K562 (cell line): ENCODE results near the gene RBM25. TPM values are rescaled to one million over a fixed set of nuclear protein-coding genes. Genes with fewer than 3 reads are reported as not detected.

Source experiments
- ATAC-seq: fragments of 200-7000 bp; cut with Tn5 transposase; 3 replicates; pipeline ENCODE4 v1.9.1; 2020; ENCODE audit warnings: moderate library complexity
- BruUV-seq: library from RNA; stranded (reverse); fragments of 400-500 nt; replicated peaks from 2 replicates; lab custom pipeline; 2021; lab: Mats Ljungman, UMichigan
- CTCF ChIA-PET: fragments of 300-600 bp; formaldehyde crosslinking; extraction: SDS; loops from one replicate; lab custom pipeline; 2021; ENCODE audit warnings: low intra/inter-chr PET ratio; lab: Yijun Ruan, JAX
- POLR2A ChIA-PET: fragments of 300-600, 350-650 bp; sonication (Branson Sonifier 250); formaldehyde crosslinking; extraction: SDS; loops from one replicate; lab custom pipeline; 2021; ENCODE audit warnings: antibody characterized with exemption, inconsistent platforms; lab: Yijun Ruan, JAX
- DNase-seq, 4 experiments: peaks; one replicate each; pipeline versions ENCODE4 v3.0.0 to v3.0.0-alpha.2; 2011 to 2018; ENCODE audit warnings: low spot score in 3 of 4, mixed read lengths in 3 of 4; ENCODE audit errors: extremely low read depth in 1 of 4
- FAIRE-seq: peaks from 2 replicates; lab custom pipeline; 2011; peaks lifted over from hg19 to GRCh38; lab: Jason Lieb, UNC
- H2AFZ ChIP-seq: 2 replicates; pipeline ENCODE4 v1.6.0; 2011; ENCODE audit warnings: low read depth, low read length, control low read depth, inconsistent platforms
- H3K27ac ChIP-seq: fragments of 200-600 bp; 3 replicates; pipeline ENCODE4 v1.8.0; 2011; ENCODE audit warnings: low read depth, mild to moderate bottlenecking, control low read depth, inconsistent platforms, low read length, moderate library complexity, mixed read lengths; ENCODE audit errors: extremely low read depth
- H3K27me3 ChIP-seq, 2 experiments: fragments of 300-600 bp in 1 of 2; 2 replicates in 1 of 2; 3 replicates in 1 of 2; pipeline versions ENCODE4 v1.6.0 to v1.8.0; 2011; ENCODE audit warnings: inconsistent platforms in 2 of 2, low read length in 2 of 2, mild to moderate bottlenecking in 1 of 2, mixed read lengths in 1 of 2, moderate library complexity in 1 of 2; ENCODE audit not compliant: control insufficient read depth in 2 of 2, insufficient read depth in 2 of 2
- H3K36me3 ChIP-seq: fragments of 300-600 bp; 3 replicates; pipeline ENCODE4 v1.8.0; 2011; ENCODE audit warnings: mild to moderate bottlenecking, low read length, inconsistent platforms; ENCODE audit not compliant: control insufficient read depth, insufficient read depth
- H3K4me1 ChIP-seq, 2 experiments: fragments of 200-600 bp in 1 of 2; replicated peaks in 1 of 2; 2 replicates in 1 of 2; 3 replicates in 1 of 2; pipeline versions ENCODE4 v1.5.1 to v1.8.0; 2011; ENCODE audit warnings: inconsistent platforms in 2 of 2, low read length in 2 of 2, mild to moderate bottlenecking in 1 of 2, mixed read lengths in 1 of 2, moderate library complexity in 1 of 2; ENCODE audit not compliant: control insufficient read depth in 2 of 2, insufficient read depth in 2 of 2
- H3K4me2 ChIP-seq: 2 replicates; pipeline ENCODE4 v1.6.1; 2011; ENCODE audit warnings: low read length, control low read depth, inconsistent platforms, mixed read lengths; ENCODE audit not compliant: insufficient read depth
- H3K4me3 ChIP-seq: fragments of 200-600 bp; sonication (generic), shearing (Covaris generic); 2 replicates; pipeline ENCODE4 v1.5.1; 2016; ENCODE audit warnings: control low read depth, inconsistent platforms
- H3K79me2 ChIP-seq: fragments of 200-600 bp; 3 replicates; pipeline ENCODE4 v1.8.0; 2011; ENCODE audit warnings: low read length, inconsistent platforms; ENCODE audit not compliant: control insufficient read depth, insufficient read depth
- H3K9ac ChIP-seq, 2 experiments: 2 replicates each; pipeline versions ENCODE4 v1.6.0 to v1.6.1; 2011; ENCODE audit warnings: low read depth in 2 of 2, low read length in 2 of 2, control low read depth in 1 of 2, inconsistent platforms in 1 of 2, mild to moderate bottlenecking in 1 of 2, mixed read lengths in 1 of 2; ENCODE audit not compliant: insufficient read depth in 1 of 2
- H3K9me1 ChIP-seq: one replicate; pipeline ENCODE4 v1.6.0; 2011; ENCODE audit warnings: inconsistent platforms, mild to moderate bottlenecking, low read length, moderate library complexity; ENCODE audit not compliant: control insufficient read depth, insufficient read depth
- H3K9me3 ChIP-seq: replicated peaks from 2 replicates; pipeline ENCODE4 v1.5.1; 2011; ENCODE audit warnings: low read depth, low read length, inconsistent platforms; ENCODE audit not compliant: control insufficient read depth, insufficient read depth
- H4K20me1 ChIP-seq: replicated peaks from 2 replicates; pipeline ENCODE4 v1.6.1; 2011; ENCODE audit warnings: low read length, inconsistent platforms, mixed read lengths; ENCODE audit not compliant: control insufficient read depth, insufficient read depth
- ASH1L ChIP-seq: fragments of 450-650 bp; IDR thresholded peaks from 2 replicates; pipeline ENCODE4 v1.6.1; 2018; ENCODE audit warnings: borderline replicate concordance, mild to moderate bottlenecking, low read depth; ENCODE audit not compliant: partially characterized antibody
- CBFA2T3 ChIP-seq: fragments of 450-650 bp; IDR thresholded peaks from 2 replicates; pipeline ENCODE4 v1.6.1; 2017
- CBX8 ChIP-seq: fragments of 200-600 bp; sonication (generic); IDR thresholded peaks from 2 replicates; pipeline ENCODE4 v1.6.1; 2012; ENCODE audit warnings: borderline replicate concordance, mixed run types, low read depth, mild to moderate bottlenecking, moderate library complexity, mixed read lengths, low read length, control low read depth, inconsistent platforms; ENCODE audit not compliant: poor library complexity, severe bottlenecking; ENCODE audit errors: extremely low read depth
- ZBTB43 ChIP-seq: sonication (generic); formaldehyde crosslinking; IDR thresholded peaks from 2 replicates; pipeline ENCODE4 v1.8.0; 2023; ENCODE audit warnings: mild to moderate bottlenecking, missing genetic modification reagents
- ZNF263 ChIP-seq: sonication (generic); formaldehyde crosslinking; IDR thresholded peaks from 2 replicates; pipeline ENCODE4 v1.8.0; 2022; ENCODE audit warnings: mild to moderate bottlenecking, missing genetic modification reagents, borderline replicate concordance
- WGBS: fragments of 100-300 bp; shearing (Covaris generic); methylation state at CpG from one replicate; pipeline ENCODE4 v1.1.6; 2016; ENCODE audit warnings: low coverage, mixed read lengths; ENCODE audit not compliant: insufficient coverage; ENCODE audit errors: missing lambda C conversion rate; 5-methylcytosine and 5-hydroxymethylcytosine counted together
- in situ Hi-C: fragments of 300-500 bp; cut with MboI; formaldehyde crosslinking; loops from 4 replicates; pipeline ENCODE4 v1.15.0; 2018; ENCODE audit warnings: inconsistent platforms, mixed read lengths
- intact Hi-C: fragments of 100-400 bp; cut with micrococcal nuclease; formaldehyde crosslinking; loops from 2 replicates; pipeline ENCODE4 v1.14.2; 2022
- polyA plus RNA-seq, 8 experiments: library from polyadenylated mRNA; depleted of rRNA in 4 of 8; stranded (reverse) in 5 of 8; unstranded in 3 of 8; fragments of >200 nt; fragmentation: Nextera tagmentation in 2 of 8; fragmentation: Illumina TruSeq in 1 of 8; extraction: Ambion mirVana in 2 of 8; extraction: Trizol in 1 of 8; gene quantifications; 2 replicates each; pipeline versions ENCODE4 v1.2.1 to v1.2.3, GENCODE V29; 2011 to 2014; ENCODE audit warnings: inconsistent platforms in 1 of 8, missing spikeins in 1 of 8
- total RNA-seq, 7 experiments: library from RNA; depleted of rRNA in 6 of 7; stranded (reverse); fragments of >200 nt in 6 of 7; fragmentation: Illumina TruSeq in 2 of 7; extraction: Trizol in 2 of 7; gene quantifications; 2 replicates each; pipeline versions ENCODE4 v1.2.1 to v1.2.3, GENCODE V29; 2011 to 2021; ENCODE audit warnings: low replicate concordance in 1 of 7

The RBM25 gene
- total and polyA plus RNA-seq, 9 of the 15 experiments (the other 6 are each of a cell fraction or from before 2014, with no cell fraction given), result 28.6 to 80.1 (median 48.1) TPM

DNA sequence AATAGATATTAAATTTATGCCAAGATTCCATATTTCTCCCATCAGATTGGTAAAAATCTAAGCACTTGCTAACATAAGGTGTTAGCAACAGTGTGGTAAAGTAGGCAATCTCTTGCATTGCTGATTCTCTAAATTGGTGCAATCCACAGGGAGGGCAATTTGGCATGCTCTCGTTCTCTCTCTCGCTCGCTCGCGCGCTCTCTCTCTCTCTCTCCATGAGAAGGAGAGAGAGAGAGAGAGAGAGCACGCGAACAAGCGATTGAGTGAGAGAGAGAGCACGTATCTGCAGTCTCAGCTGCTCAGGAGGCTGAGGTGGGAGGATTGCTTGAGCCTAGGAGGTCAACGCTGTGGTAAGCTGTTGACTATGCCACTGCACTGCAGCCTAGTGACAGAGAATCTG is 103.9 kb downstream of the RBM25 start:
- no peak for ATAC-seq
- Histone ChIP-seq H3K4me1 (no peaks in the 10 kb centered on the region; a peak in 1 of 5 replicates), H3K27ac (no peak overlapping the region), H3K4me3 (no peak overlapping the region), H3K27me3 (no peaks in the 10 kb centered on the region), H2AFZ (no peak overlapping the region), H3K9me3 (no peaks in the 10 kb centered on the region), H3K9me1 (no peaks in the 10 kb centered on the region), H4K20me1 (no peaks in the 10 kb centered on the region), H3K36me3 (peaks cover 18% of the 10 kb centered on the region; the same call in 1 of the 3 replicates), H3K4me2 (no peak overlapping the region), H3K9ac (no peak overlapping the region), H3K79me2 (no peaks in the 10 kb centered on the region)
- 10% methylated on average over 2 of the region's 11 CpGs for WGBS
- TF ChIP-seq ASH1L (no peak), CBFA2T3 (peak; percentile 48), ZBTB43 (no peak), CBX8 (no peak), ZNF263 (CRISPR knock-in tag) (no peak)
- FAIRE-seq, result no peak
- ChIA-PET POLR2A (no interaction called here), CTCF (no interaction called here)
- BruUV-seq, result no TSS peak
- DNase-seq, result peak in 1 of 4 experiments; percentile 5
- intact Hi-C loops, result no loop called here
- in situ Hi-C loops, result loop anchor here (10.0 kb wide), 1 partner anchor 313 kb away; no protein-coding TSS in a partner anchor
